WTC11 (cell line): ENCODE measurements around the gene ZNF883.

Source experiments
- ETV6 ChIP-seq: sonication (generic); formaldehyde crosslinking; IDR thresholded peaks from 2 replicates; pipeline ENCODE4 v1.8.1; 2022; ENCODE audit warnings: mild to moderate bottlenecking, missing genetic modification reagents
- NFYB ChIP-seq: sonication (generic); formaldehyde crosslinking; conservative IDR thresholded peaks from 2 replicates; pipeline ENCODE4 v1.8.0; 2022; ENCODE audit warnings: low read depth, missing genetic modification reagents
- NR3C1 ChIP-seq: sonication (generic); formaldehyde crosslinking; conservative IDR thresholded peaks from 2 replicates; pipeline ENCODE4 v1.8.1; 2023; ENCODE audit warnings: low read depth, mild to moderate bottlenecking, missing genetic modification reagents
- PRRX2 ChIP-seq: fragments of 250-450 bp; sonication (Bioruptor Pico); IDR thresholded peaks from 2 replicates; pipeline ENCODE4 v1.8.0; 2021; ENCODE audit warnings: mild to moderate bottlenecking
- TEAD1 ChIP-seq: sonication (generic); formaldehyde crosslinking; IDR thresholded peaks from 2 replicates; pipeline ENCODE4 v1.8.0; 2022; ENCODE audit warnings: mild to moderate bottlenecking, missing genetic modification reagents
- TF ChIP-seq, protein P1 (sequence below): sonication (generic); formaldehyde crosslinking; IDR thresholded peaks from 2 replicates; pipeline ENCODE4 v1.8.1; 2022; ENCODE audit warnings: low read depth, missing genetic modification reagents, borderline replicate concordance
- TF ChIP-seq, protein P2 (sequence below): fragments of 200-600 bp; IDR thresholded peaks from 2 replicates; pipeline ENCODE4 v1.8.0; 2022; ENCODE audit warnings: antibody characterized with exemption
- TF ChIP-seq, protein P3 (sequence below): fragments of 250-450 bp; sonication (Bioruptor Pico); IDR thresholded peaks from 2 replicates; pipeline ENCODE4 v1.9.0; 2021; ENCODE audit warnings: mild to moderate bottlenecking, borderline replicate concordance
- TF ChIP-seq, protein P4 (sequence below): sonication (generic); formaldehyde crosslinking; conservative IDR thresholded peaks from 2 replicates; pipeline ENCODE4 v1.8.1; 2023; ENCODE audit warnings: mild to moderate bottlenecking, low read depth, missing genetic modification reagents, moderate library complexity
- TF ChIP-seq, protein P5 (sequence below): fragments of 250-450 bp; sonication (Bioruptor Pico); IDR thresholded peaks from 2 replicates; pipeline ENCODE4 v2.1.2; 2022; ENCODE audit warnings: mild to moderate bottlenecking, moderate library complexity
- TF ChIP-seq, protein P6 (sequence below): sonication (generic); formaldehyde crosslinking; IDR thresholded peaks from 2 replicates; pipeline ENCODE4 v1.8.1; 2023; ENCODE audit warnings: mild to moderate bottlenecking, moderate library complexity, missing genetic modification reagents
- TF ChIP-seq, protein P7 (sequence below): sonication (generic); formaldehyde crosslinking; IDR thresholded peaks from 2 replicates; pipeline ENCODE4 v1.8.0; 2022; ENCODE audit warnings: mild to moderate bottlenecking, missing genetic modification reagents

DNA sequence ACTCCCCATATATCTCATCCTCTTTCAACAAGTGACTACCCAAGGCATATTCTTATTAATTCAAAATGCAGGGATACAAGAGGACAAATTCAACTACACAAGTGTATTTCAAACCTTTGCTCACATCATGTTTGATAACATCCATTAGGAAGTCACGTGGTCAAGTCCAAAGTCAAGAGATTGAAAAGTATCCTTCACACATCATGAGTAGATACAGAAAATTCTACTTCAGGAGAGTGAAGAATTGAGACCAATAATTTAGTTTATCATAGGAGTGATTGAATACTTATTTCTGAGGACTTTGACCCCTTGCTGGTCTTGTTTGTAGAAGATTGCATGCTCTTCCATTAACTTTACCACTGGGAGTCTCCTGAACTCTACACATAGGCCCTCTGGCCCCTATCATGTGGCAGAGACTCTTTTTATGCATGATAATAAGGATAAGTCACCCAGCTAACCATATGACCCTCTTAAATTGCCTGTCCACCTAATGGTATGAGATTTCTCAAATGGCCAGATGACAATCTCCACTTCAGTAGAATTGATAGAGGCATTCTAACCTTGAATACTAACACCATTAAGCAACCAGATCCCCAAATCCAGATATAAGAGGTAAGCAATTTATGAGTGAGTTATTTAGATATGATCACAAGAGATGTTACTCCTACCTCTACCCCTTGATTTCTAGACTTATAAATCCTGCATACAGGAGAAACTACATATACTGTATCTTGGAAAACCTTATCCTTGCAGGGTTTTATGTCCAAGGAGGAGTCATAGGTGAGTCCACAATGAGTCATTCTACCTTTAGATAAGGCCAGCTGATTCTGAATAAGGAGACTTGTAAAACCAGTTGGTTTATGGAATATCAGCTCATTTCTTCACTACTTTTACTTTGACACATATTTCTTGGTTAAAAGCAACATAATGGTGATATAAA, 94.7 kb downstream of the ZNF883 start:
- TF ChIP-seq, protein P1, sequence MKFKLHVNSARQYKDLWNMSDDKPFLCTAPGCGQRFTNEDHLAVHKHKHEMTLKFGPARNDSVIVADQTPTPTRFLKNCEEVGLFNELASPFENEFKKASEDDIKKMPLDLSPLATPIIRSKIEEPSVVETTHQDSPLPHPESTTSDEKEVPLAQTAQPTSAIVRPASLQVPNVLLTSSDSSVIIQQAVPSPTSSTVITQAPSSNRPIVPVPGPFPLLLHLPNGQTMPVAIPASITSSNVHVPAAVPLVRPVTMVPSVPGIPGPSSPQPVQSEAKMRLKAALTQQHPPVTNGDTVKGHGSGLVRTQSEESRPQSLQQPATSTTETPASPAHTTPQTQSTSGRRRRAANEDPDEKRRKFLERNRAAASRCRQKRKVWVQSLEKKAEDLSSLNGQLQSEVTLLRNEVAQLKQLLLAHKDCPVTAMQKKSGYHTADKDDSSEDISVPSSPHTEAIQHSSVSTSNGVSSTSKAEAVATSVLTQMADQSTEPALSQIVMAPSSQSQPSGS = no peak
- TF ChIP-seq, protein P2, sequence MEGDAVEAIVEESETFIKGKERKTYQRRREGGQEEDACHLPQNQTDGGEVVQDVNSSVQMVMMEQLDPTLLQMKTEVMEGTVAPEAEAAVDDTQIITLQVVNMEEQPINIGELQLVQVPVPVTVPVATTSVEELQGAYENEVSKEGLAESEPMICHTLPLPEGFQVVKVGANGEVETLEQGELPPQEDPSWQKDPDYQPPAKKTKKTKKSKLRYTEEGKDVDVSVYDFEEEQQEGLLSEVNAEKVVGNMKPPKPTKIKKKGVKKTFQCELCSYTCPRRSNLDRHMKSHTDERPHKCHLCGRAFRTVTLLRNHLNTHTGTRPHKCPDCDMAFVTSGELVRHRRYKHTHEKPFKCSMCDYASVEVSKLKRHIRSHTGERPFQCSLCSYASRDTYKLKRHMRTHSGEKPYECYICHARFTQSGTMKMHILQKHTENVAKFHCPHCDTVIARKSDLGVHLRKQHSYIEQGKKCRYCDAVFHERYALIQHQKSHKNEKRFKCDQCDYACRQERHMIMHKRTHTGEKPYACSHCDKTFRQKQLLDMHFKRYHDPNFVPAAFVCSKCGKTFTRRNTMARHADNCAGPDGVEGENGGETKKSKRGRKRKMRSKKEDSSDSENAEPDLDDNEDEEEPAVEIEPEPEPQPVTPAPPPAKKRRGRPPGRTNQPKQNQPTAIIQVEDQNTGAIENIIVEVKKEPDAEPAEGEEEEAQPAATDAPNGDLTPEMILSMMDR = no peak
- TF ChIP-seq, protein P3, sequence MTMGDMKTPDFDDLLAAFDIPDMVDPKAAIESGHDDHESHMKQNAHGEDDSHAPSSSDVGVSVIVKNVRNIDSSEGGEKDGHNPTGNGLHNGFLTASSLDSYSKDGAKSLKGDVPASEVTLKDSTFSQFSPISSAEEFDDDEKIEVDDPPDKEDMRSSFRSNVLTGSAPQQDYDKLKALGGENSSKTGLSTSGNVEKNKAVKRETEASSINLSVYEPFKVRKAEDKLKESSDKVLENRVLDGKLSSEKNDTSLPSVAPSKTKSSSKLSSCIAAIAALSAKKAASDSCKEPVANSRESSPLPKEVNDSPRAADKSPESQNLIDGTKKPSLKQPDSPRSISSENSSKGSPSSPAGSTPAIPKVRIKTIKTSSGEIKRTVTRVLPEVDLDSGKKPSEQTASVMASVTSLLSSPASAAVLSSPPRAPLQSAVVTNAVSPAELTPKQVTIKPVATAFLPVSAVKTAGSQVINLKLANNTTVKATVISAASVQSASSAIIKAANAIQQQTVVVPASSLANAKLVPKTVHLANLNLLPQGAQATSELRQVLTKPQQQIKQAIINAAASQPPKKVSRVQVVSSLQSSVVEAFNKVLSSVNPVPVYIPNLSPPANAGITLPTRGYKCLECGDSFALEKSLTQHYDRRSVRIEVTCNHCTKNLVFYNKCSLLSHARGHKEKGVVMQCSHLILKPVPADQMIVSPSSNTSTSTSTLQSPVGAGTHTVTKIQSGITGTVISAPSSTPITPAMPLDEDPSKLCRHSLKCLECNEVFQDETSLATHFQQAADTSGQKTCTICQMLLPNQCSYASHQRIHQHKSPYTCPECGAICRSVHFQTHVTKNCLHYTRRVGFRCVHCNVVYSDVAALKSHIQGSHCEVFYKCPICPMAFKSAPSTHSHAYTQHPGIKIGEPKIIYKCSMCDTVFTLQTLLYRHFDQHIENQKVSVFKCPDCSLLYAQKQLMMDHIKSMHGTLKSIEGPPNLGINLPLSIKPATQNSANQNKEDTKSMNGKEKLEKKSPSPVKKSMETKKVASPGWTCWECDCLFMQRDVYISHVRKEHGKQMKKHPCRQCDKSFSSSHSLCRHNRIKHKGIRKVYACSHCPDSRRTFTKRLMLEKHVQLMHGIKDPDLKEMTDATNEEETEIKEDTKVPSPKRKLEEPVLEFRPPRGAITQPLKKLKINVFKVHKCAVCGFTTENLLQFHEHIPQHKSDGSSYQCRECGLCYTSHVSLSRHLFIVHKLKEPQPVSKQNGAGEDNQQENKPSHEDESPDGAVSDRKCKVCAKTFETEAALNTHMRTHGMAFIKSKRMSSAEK (CRISPR knock-in tag) = no peak
- TF ChIP-seq, protein P4, sequence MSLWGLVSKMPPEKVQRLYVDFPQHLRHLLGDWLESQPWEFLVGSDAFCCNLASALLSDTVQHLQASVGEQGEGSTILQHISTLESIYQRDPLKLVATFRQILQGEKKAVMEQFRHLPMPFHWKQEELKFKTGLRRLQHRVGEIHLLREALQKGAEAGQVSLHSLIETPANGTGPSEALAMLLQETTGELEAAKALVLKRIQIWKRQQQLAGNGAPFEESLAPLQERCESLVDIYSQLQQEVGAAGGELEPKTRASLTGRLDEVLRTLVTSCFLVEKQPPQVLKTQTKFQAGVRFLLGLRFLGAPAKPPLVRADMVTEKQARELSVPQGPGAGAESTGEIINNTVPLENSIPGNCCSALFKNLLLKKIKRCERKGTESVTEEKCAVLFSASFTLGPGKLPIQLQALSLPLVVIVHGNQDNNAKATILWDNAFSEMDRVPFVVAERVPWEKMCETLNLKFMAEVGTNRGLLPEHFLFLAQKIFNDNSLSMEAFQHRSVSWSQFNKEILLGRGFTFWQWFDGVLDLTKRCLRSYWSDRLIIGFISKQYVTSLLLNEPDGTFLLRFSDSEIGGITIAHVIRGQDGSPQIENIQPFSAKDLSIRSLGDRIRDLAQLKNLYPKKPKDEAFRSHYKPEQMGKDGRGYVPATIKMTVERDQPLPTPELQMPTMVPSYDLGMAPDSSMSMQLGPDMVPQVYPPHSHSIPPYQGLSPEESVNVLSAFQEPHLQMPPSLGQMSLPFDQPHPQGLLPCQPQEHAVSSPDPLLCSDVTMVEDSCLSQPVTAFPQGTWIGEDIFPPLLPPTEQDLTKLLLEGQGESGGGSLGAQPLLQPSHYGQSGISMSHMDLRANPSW = no peak
- TF ChIP-seq NFYB (CRISPR knock-in tag) = no peak
- TF ChIP-seq, protein P5, sequence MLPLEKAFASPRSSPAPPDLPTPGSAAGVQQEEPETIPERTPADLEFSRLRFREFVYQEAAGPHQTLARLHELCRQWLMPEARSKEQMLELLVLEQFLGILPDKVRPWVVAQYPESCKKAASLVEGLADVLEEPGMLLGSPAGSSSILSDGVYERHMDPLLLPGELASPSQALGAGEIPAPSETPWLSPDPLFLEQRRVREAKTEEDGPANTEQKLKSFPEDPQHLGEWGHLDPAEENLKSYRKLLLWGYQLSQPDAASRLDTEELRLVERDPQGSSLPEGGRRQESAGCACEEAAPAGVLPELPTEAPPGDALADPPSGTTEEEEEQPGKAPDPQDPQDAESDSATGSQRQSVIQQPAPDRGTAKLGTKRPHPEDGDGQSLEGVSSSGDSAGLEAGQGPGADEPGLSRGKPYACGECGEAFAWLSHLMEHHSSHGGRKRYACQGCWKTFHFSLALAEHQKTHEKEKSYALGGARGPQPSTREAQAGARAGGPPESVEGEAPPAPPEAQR (CRISPR knock-in tag) = no peak
- no peak for TF ChIP-seq TEAD1 (CRISPR knock-in tag)
- no peak for TF ChIP-seq PRRX2 (CRISPR knock-in tag)
- TF ChIP-seq, protein P6, sequence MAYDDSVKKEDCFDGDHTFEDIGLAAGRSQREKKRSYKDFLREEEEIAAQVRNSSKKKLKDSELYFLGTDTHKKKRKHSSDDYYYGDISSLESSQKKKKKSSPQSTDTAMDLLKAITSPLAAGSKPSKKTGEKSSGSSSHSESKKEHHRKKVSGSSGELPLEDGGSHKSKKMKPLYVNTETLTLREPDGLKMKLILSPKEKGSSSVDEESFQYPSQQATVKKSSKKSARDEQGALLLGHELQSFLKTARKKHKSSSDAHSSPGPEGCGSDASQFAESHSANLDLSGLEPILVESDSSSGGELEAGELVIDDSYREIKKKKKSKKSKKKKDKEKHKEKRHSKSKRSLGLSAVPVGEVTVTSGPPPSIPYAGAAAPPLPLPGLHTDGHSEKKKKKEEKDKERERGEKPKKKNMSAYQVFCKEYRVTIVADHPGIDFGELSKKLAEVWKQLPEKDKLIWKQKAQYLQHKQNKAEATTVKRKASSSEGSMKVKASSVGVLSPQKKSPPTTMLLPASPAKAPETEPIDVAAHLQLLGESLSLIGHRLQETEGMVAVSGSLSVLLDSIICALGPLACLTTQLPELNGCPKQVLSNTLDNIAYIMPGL (CRISPR knock-in tag) = no peak
- TF ChIP-seq NR3C1 (CRISPR knock-in tag) = no peak
- TF ChIP-seq ETV6 = no peak
- TF ChIP-seq, protein P7, sequence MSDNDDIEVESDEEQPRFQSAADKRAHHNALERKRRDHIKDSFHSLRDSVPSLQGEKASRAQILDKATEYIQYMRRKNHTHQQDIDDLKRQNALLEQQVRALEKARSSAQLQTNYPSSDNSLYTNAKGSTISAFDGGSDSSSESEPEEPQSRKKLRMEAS = no peak
